GM13977 (cell line): ENCODE data around the gene TMEM258.
A peak's percentile ranks its signal among the peaks of the same experiment; 100 is the strongest.

Source experiments
- DNase-seq: peaks from one replicate; pipeline ENCODE4 v3.0.0; 2012; ENCODE audit warnings: low spot score
- in situ Hi-C: fragments of 300-500 bp; cut with MboI; formaldehyde crosslinking; loops from one replicate; pipeline ENCODE4 v1.12.0; 2022; ENCODE audit warnings: low sequenced_read_pairs, low pct_unique_long_range_greater_than_20kb, mixed read lengths, inconsistent platforms; ENCODE audit not compliant: unreplicated experiment
- TF ChIP-seq, protein P1 (sequence below): IDR thresholded peaks from 2 replicates; pipeline ENCODE4 v1.5.1; 2012; ENCODE audit warnings: mild to moderate bottlenecking, control low read depth; ENCODE audit not compliant: insufficient read depth; ENCODE audit errors: extremely low read depth, missing control alignments

Gene TMEM258

DNA sequence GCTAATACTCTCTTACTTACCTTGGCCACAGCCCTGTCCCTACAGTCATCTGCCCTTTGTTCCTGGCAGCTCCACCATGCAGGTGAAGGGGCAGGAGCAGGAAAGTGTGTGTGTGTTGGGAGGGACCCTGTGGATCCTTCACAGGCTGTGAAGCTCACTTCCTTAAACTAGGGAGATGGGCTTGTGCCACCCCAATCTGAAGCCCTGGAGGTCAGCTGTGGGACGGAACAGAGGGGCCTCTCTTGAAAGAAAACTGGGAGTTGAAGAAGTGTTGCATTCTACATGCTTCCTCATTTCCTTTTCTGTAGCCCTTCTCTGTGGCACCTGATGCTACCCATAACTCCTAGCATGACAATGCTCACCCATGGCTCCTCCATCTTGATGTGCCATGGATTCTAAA lies 12.7 kb upstream of the TMEM258 start:
- TF ChIP-seq, protein P1, sequence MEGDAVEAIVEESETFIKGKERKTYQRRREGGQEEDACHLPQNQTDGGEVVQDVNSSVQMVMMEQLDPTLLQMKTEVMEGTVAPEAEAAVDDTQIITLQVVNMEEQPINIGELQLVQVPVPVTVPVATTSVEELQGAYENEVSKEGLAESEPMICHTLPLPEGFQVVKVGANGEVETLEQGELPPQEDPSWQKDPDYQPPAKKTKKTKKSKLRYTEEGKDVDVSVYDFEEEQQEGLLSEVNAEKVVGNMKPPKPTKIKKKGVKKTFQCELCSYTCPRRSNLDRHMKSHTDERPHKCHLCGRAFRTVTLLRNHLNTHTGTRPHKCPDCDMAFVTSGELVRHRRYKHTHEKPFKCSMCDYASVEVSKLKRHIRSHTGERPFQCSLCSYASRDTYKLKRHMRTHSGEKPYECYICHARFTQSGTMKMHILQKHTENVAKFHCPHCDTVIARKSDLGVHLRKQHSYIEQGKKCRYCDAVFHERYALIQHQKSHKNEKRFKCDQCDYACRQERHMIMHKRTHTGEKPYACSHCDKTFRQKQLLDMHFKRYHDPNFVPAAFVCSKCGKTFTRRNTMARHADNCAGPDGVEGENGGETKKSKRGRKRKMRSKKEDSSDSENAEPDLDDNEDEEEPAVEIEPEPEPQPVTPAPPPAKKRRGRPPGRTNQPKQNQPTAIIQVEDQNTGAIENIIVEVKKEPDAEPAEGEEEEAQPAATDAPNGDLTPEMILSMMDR = no peak
- in situ Hi-C loops = no loop called here
- no peak for DNase-seq

DNA sequence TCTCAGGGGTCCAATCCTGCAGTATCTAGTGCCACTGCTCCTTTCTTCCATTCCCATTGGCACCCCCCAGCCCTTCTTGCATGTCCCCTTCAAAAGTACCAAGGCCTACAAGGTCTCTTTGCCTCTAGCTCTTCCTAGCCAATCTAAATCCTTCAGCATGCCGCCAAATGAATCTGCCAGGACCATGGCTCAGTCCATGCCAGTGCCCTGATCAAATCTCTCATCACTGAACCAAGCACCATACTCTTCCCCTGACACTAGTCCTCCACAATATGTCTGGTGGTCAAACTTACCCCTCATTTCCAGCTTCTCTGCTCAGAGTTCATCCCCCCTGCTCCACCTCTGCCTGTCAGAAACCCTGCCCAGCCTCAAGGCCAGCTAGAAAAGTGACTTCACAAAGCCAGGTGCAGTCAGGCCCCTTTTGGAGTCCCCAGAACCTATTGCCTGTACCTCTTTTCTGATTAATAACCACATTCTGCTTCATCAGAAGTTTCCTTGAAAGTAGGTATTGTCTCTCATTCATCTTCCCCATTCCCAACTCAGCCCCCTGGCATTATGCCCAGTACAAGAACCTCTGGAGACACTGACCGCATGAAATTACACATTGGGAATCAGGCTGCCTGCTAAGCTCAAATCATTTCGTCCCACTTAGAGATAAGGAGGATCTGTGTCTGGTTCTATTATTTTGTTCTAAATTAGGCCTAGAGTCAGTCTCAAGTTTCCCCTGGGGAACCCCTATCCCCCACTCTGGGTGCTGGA lies 11.7 kb upstream of the TMEM258 start:
- no peak for DNase-seq
- TF ChIP-seq, protein P1 = no peak
- in situ Hi-C loops = no loop called here

DNA sequence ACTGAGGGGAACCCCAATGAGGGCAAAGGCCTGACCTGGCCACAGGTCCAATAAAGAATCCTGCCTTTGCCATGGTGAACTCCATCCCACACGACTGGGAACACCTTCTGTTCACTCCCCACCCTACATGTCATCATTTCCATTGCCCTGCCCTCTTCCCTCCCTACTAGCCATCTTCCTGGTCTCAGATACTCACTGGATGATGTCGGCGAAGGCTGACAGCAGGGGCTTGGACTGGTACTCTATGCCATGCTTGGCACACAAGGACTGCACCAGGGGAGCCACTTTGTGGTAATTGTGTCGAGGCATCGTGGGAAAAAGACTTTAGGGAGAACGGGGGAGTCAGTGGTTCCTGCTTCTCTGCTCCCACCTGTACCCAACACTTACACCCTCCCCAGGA lies 10.2 kb upstream of the TMEM258 start:
- no peak for DNase-seq
- in situ Hi-C loops = no loop called here
- TF ChIP-seq, protein P1 = no peak

DNA sequence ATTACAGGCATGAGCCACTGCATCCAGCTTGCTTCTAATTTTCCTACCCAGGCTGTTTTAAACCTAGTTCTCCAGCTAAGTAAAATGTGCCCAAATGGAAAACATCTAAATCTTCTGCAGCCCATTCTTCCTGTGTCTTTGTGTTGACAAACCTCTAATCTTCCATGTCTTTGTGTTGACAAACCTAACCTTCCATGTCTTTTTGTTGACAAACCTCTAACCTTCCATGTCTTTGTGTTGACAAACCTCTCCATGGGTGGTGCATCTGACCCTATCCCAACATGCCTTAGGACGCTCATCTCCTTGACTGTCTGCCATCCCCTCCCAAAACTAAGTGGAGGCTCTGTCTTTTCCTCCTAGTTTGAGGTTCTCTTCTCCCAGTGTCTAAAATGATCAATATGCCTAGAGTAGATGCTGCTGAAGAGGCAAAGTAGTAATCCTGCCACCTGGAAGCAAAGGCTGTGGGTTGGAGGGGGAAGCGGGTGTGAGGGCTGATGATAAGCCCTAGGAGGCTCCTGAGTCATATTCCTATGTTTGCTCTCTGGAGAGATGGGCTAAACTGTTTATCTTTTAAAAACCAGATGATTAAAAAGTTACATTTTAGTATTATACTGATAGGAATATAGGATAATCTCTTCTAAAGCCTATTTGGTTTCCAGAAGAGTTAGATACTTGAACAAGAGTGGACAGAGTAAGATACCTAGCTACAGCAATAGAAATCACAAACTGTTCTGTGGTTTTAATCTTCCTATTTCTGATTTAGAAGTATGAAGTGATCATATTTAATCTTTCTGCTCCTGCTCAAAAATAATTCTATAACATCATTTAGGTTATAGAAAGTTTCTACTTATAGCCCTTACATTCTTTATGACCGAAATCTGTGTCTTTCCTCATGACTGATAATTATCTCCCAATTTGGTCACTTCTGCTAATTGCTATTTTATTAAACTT lies 8.2 kb upstream of the TMEM258 start:
- DNase-seq = no peak
- TF ChIP-seq, protein P1 = no peak
- in situ Hi-C loops = no loop called here

DNA sequence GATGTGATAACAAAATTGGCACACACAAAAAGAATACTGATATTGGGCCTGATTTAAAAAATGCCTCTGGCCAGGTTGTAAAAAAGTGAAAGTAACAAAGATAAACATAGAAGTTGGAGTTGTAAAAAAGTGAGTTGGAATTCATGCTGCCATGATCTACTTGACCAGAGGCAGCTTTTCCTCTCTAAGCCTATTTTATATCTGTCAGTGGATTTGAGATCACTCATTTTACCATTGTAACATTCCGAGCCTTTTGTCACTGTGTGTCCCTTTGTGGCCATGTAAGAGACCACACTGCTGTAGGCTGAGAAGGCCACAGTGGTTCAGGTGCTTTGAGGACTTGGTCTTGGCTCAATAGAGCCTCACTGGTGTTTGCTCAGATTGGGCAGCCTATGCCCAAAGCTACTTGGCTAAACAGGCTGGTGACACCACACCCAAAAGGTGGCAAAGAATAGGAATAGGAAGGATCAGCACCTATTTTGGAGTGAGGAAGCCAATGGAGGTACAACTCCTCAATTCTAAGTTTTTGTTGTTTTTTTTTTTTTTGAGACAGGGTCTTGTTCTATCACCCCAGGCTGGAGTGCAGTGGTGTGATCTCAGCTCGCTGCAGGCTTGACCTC lies 7.4 kb upstream of the TMEM258 start:
- in situ Hi-C loops = no loop called here
- TF ChIP-seq, protein P1 = no peak
- no peak for DNase-seq

DNA sequence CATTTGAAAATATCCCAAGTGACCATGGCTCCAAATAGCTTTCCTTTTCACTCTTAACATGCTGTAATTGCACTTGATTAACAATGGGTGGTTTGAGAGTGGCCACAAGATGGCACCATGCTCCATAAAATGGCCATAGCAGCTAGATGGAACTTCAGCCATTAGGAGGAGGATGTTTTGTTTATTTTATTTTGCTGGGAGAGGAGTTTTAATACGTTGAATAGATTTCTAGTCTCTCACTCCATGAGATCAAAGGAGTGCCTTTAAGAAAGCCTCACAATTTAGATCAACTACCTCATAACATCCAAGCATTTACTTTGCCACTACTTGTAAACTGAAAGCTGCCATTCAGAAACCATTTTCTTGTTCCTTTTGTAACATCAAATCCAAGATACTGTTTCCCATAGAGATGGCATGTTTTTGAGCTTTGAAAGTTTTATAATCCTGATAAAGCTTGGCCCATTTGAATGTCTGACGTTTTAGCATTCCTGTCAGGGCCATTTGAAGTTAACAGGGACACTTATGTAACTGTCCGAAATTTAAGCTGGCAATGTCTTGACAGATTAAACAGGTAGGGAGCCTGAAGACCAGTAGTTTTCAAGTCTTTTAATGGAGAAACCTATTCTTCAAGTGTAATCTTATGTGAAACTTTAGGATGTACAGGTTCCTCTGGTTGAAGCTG lies 5.0 kb upstream of the TMEM258 start:
- TF ChIP-seq, protein P1 = peak; percentile 83
- peak; percentile 72 for DNase-seq
- in situ Hi-C loops = no loop called here
